ENCODE results near the gene AOC3.
"Not testable (repeated sequence)": the region's sequence is repeated elsewhere in the genome, so short reads cannot be mapped to it uniquely, and the experiment has no call there.

AOC3 gene

GRCh38 chr17:42879596-42879985 lies 28.6 kb downstream of the AOC3 start:
- Histone ChIP-seq H3K4me1 (ENCODE audit: control insufficient read depth, insufficient read depth, low read length) (peaks cover 3% of the 10 kb centered on the region; the same call in 1 of the 2 replicates), H3K4me3 (ENCODE audit: low read length) (no peak overlapping the region), H3K27me3 (ENCODE audit: control insufficient read depth, insufficient read depth, low read length) (0 out of 2 replicates have a peak, but pooled peaks cover 1% of the 10 kb centered on the region), H3K9me3 (ENCODE audit: control insufficient read depth, insufficient read depth, low read length) (no peaks in the 10 kb centered on the region), H3K27ac (ENCODE audit: low read length) (no peak overlapping the region), H3K36me3 (ENCODE audit: control insufficient read depth, insufficient read depth, low read length) (no peaks in the 10 kb centered on the region)
- no CpG with 5 or more reads among the region's 6 CpGs for WGBS (ENCODE audit: insufficient coverage, insufficient read length)
- DNase-seq (ENCODE audit: low read depth, low spot score), result no peak

- H3K27me3 ChIP-seq (ENCODE audit: control insufficient read depth, insufficient read depth, low read length), result 0 out of 2 replicates have a peak, but pooled peaks cover 1% of the 10 kb centered on the region
- H3K9me3 ChIP-seq (ENCODE audit: control insufficient read depth, insufficient read depth, low read length), result no peaks in the 10 kb centered on the region
- WGBS (ENCODE audit: insufficient coverage, insufficient read length), result no CpG with 5 or more reads among the region's 5 CpGs
- no peak overlapping the region for H3K4me3 ChIP-seq (ENCODE audit: low read length)
- no peak overlapping the region for H3K27ac ChIP-seq (ENCODE audit: low read length)
- H3K36me3 ChIP-seq (ENCODE audit: control insufficient read depth, insufficient read depth, low read length), result no peaks in the 10 kb centered on the region
- DNase-seq (ENCODE audit: low read depth, low spot score), result no peak
- peaks cover 3% of the 10 kb centered on the region; the same call in 1 of the 2 replicates for H3K4me1 ChIP-seq (ENCODE audit: control insufficient read depth, insufficient read depth, low read length)
Measured at GRCh38 chr17:42880776-42881310, 29.8 kb downstream of the AOC3 start.

GRCh38 chr17:42881706-42882105 lies 30.7 kb downstream of the AOC3 start:
- not testable (repeated sequence) for H3K4me1 ChIP-seq (ENCODE audit: control insufficient read depth, insufficient read depth, low read length); H3K36me3 ChIP-seq (ENCODE audit: control insufficient read depth, insufficient read depth, low read length); H3K9me3 ChIP-seq (ENCODE audit: control insufficient read depth, insufficient read depth, low read length); H3K27ac ChIP-seq (ENCODE audit: low read length); DNase-seq (ENCODE audit: low read depth, low spot score); H3K27me3 ChIP-seq (ENCODE audit: control insufficient read depth, insufficient read depth, low read length); H3K4me3 ChIP-seq (ENCODE audit: low read length)
- no CpG with 5 or more reads among the region's 6 CpGs for WGBS (ENCODE audit: insufficient coverage, insufficient read length)

- WGBS (ENCODE audit: insufficient coverage, insufficient read length), result no CpG with 5 or more reads among the region's 8 CpGs
- H3K27me3 ChIP-seq (ENCODE audit: control insufficient read depth, insufficient read depth, low read length), result 0 out of 2 replicates have a peak, but pooled peaks cover 1% of the 10 kb centered on the region
- no peak for DNase-seq (ENCODE audit: low read depth, low spot score)
- peaks cover 3% of the 10 kb centered on the region; the same call in 1 of the 2 replicates for H3K4me1 ChIP-seq (ENCODE audit: control insufficient read depth, insufficient read depth, low read length)
- H3K9me3 ChIP-seq (ENCODE audit: control insufficient read depth, insufficient read depth, low read length), result no peaks in the 10 kb centered on the region
- H3K27ac ChIP-seq (ENCODE audit: low read length), result no peak overlapping the region
- no peak overlapping the region for H3K4me3 ChIP-seq (ENCODE audit: low read length)
- no peaks in the 10 kb centered on the region for H3K36me3 ChIP-seq (ENCODE audit: control insufficient read depth, insufficient read depth, low read length)
Measured at GRCh38 chr17:42882166-42882565, 31.2 kb downstream of the AOC3 start.

- DNase-seq (ENCODE audit: low read depth, low spot score), result no peak
- Histone ChIP-seq H3K36me3 (ENCODE audit: control insufficient read depth, insufficient read depth, low read length) (no peaks in the 10 kb centered on the region), H3K4me3 (ENCODE audit: low read length) (no peak overlapping the region), H3K9me3 (ENCODE audit: control insufficient read depth, insufficient read depth, low read length) (no peaks in the 10 kb centered on the region), H3K27me3 (ENCODE audit: control insufficient read depth, insufficient read depth, low read length) (0 out of 2 replicates have a peak, but pooled peaks cover 1% of the 10 kb centered on the region), H3K4me1 (ENCODE audit: control insufficient read depth, insufficient read depth, low read length) (no peaks in the 10 kb centered on the region), H3K27ac (ENCODE audit: low read length) (no peak overlapping the region)
- WGBS (ENCODE audit: insufficient coverage, insufficient read length), result no CpG with 5 or more reads among the region's 7 CpGs
Measured at GRCh38 chr17:42883802-42884558, 33.0 kb downstream of the AOC3 start.

GRCh38 chr17:42885806-42886205 lies 34.8 kb downstream of the AOC3 start:
- not testable (repeated sequence) for H3K4me3 ChIP-seq (ENCODE audit: low read length); H3K4me1 ChIP-seq (ENCODE audit: control insufficient read depth, insufficient read depth, low read length); H3K36me3 ChIP-seq (ENCODE audit: control insufficient read depth, insufficient read depth, low read length); DNase-seq (ENCODE audit: low read depth, low spot score); H3K27ac ChIP-seq (ENCODE audit: low read length); H3K9me3 ChIP-seq (ENCODE audit: control insufficient read depth, insufficient read depth, low read length); H3K27me3 ChIP-seq (ENCODE audit: control insufficient read depth, insufficient read depth, low read length)
- no CpG with 5 or more reads among the region's 3 CpGs for WGBS (ENCODE audit: insufficient coverage, insufficient read length)

GRCh38 chr17:42886283-42887176 lies 35.5 kb downstream of the AOC3 start:
- no peak for DNase-seq (ENCODE audit: low read depth, low spot score)
- no peaks in the 10 kb centered on the region for H3K4me1 ChIP-seq (ENCODE audit: control insufficient read depth, insufficient read depth, low read length)
- 100% methylated on average over 2 of the region's 15 CpGs for WGBS (ENCODE audit: insufficient coverage, insufficient read length)
- no peaks in the 10 kb centered on the region for H3K36me3 ChIP-seq (ENCODE audit: control insufficient read depth, insufficient read depth, low read length)
- H3K9me3 ChIP-seq (ENCODE audit: control insufficient read depth, insufficient read depth, low read length), result no peaks in the 10 kb centered on the region
- H3K4me3 ChIP-seq (ENCODE audit: low read length), result no peak overlapping the region
- no peaks in the 10 kb centered on the region for H3K27me3 ChIP-seq (ENCODE audit: control insufficient read depth, insufficient read depth, low read length)
- H3K27ac ChIP-seq (ENCODE audit: low read length), result no peak overlapping the region

GRCh38 chr17:42889809-42890208 lies 38.8 kb downstream of the AOC3 start:
- Histone ChIP-seq H3K4me3 (ENCODE audit: low read length) (no peak overlapping the region), H3K27me3 (ENCODE audit: control insufficient read depth, insufficient read depth, low read length) (no peaks in the 10 kb centered on the region), H3K4me1 (ENCODE audit: control insufficient read depth, insufficient read depth, low read length) (no peaks in the 10 kb centered on the region), H3K9me3 (ENCODE audit: control insufficient read depth, insufficient read depth, low read length) (no peaks in the 10 kb centered on the region), H3K27ac (ENCODE audit: low read length) (no peak overlapping the region), H3K36me3 (ENCODE audit: control insufficient read depth, insufficient read depth, low read length) (no peaks in the 10 kb centered on the region)
- DNase-seq (ENCODE audit: low read depth, low spot score), result no peak
- no CpG with 5 or more reads among the region's 7 CpGs for WGBS (ENCODE audit: insufficient coverage, insufficient read length)

GRCh38 chr17:42891539-42892152 lies 40.6 kb downstream of the AOC3 start:
- H3K36me3 ChIP-seq (ENCODE audit: control insufficient read depth, insufficient read depth, low read length), result no peaks in the 10 kb centered on the region
- no peaks in the 10 kb centered on the region for H3K9me3 ChIP-seq (ENCODE audit: control insufficient read depth, insufficient read depth, low read length)
- H3K27me3 ChIP-seq (ENCODE audit: control insufficient read depth, insufficient read depth, low read length), result no peaks in the 10 kb centered on the region
- H3K4me1 ChIP-seq (ENCODE audit: control insufficient read depth, insufficient read depth, low read length), result no peaks in the 10 kb centered on the region
- H3K4me3 ChIP-seq (ENCODE audit: low read length), result no peak overlapping the region
- no peak overlapping the region for H3K27ac ChIP-seq (ENCODE audit: low read length)
- no peak for DNase-seq (ENCODE audit: low read depth, low spot score)
- no CpG with 5 or more reads among the region's 10 CpGs for WGBS (ENCODE audit: insufficient coverage, insufficient read length)

- Histone ChIP-seq H3K4me3 (ENCODE audit: low read length) (no peak overlapping the region), H3K36me3 (ENCODE audit: control insufficient read depth, insufficient read depth, low read length) (no peaks in the 10 kb centered on the region), H3K9me3 (ENCODE audit: control insufficient read depth, insufficient read depth, low read length) (no peaks in the 10 kb centered on the region), H3K4me1 (ENCODE audit: control insufficient read depth, insufficient read depth, low read length) (no peaks in the 10 kb centered on the region), H3K27me3 (ENCODE audit: control insufficient read depth, insufficient read depth, low read length) (no peaks in the 10 kb centered on the region), H3K27ac (ENCODE audit: low read length) (no peak overlapping the region)
- WGBS (ENCODE audit: insufficient coverage, insufficient read length), result no CpG with 5 or more reads among the region's 4 CpGs
- no peak for DNase-seq (ENCODE audit: low read depth, low spot score)
Measured at GRCh38 chr17:42893359-42893758, 42.4 kb downstream of the AOC3 start.
